PFSK-1 (cell line): Measurements from ENCODE around the gene RUNX2.

Experiments used
- FOXP2 ChIP-seq: optimal IDR thresholded peaks from 2 replicates; pipeline ENCODE3; 2011; ENCODE audit warnings: borderline replicate concordance, control low read depth, inconsistent platforms; ENCODE audit not compliant: insufficient read depth; ENCODE audit errors: extremely low read length, extremely low read depth
- POLR2AphosphoS5 ChIP-seq: IDR thresholded peaks from 2 replicates; pipeline ENCODE4 v1.6.1; 2012; ENCODE audit warnings: low read depth, mild to moderate bottlenecking, control low read depth, low read length, moderate library complexity
- SIN3A ChIP-seq: IDR thresholded peaks from 2 replicates; pipeline ENCODE4 v1.6.1; 2012; ENCODE audit warnings: mild to moderate bottlenecking, low read length, moderate library complexity, borderline replicate concordance; ENCODE audit not compliant: insufficient read depth
- TAF1 ChIP-seq: IDR thresholded peaks from 2 replicates; pipeline ENCODE4 v1.6.1; 2012; ENCODE audit warnings: low read length, control low read depth, borderline replicate concordance; ENCODE audit not compliant: insufficient read depth
- TF ChIP-seq, protein P1 (sequence below), 2 experiments: IDR thresholded peaks; 2 replicates each; pipeline versions ENCODE4 v1.6.1 to v1.8.0; 2011 to 2012; ENCODE audit warnings: low read depth in 2 of 2, low read length in 2 of 2, control low read depth in 1 of 2, inconsistent platforms in 1 of 2, mild to moderate bottlenecking in 1 of 2, moderate library complexity in 1 of 2; ENCODE audit not compliant: insufficient read depth in 1 of 2

RUNX2 gene

GRCh38 chr6:45707176-45707575 lies 379.0 kb downstream of the RUNX2 start:
- TF ChIP-seq SIN3A: no peak
- TF ChIP-seq, protein P1, sequence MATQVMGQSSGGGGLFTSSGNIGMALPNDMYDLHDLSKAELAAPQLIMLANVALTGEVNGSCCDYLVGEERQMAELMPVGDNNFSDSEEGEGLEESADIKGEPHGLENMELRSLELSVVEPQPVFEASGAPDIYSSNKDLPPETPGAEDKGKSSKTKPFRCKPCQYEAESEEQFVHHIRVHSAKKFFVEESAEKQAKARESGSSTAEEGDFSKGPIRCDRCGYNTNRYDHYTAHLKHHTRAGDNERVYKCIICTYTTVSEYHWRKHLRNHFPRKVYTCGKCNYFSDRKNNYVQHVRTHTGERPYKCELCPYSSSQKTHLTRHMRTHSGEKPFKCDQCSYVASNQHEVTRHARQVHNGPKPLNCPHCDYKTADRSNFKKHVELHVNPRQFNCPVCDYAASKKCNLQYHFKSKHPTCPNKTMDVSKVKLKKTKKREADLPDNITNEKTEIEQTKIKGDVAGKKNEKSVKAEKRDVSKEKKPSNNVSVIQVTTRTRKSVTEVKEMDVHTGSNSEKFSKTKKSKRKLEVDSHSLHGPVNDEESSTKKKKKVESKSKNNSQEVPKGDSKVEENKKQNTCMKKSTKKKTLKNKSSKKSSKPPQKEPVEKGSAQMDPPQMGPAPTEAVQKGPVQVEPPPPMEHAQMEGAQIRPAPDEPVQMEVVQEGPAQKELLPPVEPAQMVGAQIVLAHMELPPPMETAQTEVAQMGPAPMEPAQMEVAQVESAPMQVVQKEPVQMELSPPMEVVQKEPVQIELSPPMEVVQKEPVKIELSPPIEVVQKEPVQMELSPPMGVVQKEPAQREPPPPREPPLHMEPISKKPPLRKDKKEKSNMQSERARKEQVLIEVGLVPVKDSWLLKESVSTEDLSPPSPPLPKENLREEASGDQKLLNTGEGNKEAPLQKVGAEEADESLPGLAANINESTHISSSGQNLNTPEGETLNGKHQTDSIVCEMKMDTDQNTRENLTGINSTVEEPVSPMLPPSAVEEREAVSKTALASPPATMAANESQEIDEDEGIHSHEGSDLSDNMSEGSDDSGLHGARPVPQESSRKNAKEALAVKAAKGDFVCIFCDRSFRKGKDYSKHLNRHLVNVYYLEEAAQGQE (IDR thresholded peaks at IDR 0.05; ENCODE audit: insufficient read depth in 1 of 2, low read depth in 2 of 2, low read length in 2 of 2): no peak
- TF ChIP-seq FOXP2: no peak
- no peak for TF ChIP-seq TAF1
- TF ChIP-seq POLR2AphosphoS5: no peak

- TF ChIP-seq FOXP2 (no peak), POLR2AphosphoS5 (no peak), SIN3A (no peak), TAF1 (no peak)
- TF ChIP-seq, protein P1 (IDR thresholded peaks at IDR 0.05; ENCODE audit: insufficient read depth in 1 of 2, low read depth in 2 of 2, low read length in 2 of 2): no peak
Measured at GRCh38 chr6:45709781-45710220, 381.7 kb downstream of the RUNX2 start.

- TF ChIP-seq TAF1 (no peak), SIN3A (no peak), FOXP2 (no peak), POLR2AphosphoS5 (no peak)
- TF ChIP-seq, protein P1 (IDR thresholded peaks at IDR 0.05; ENCODE audit: insufficient read depth in 1 of 2, low read depth in 2 of 2, low read length in 2 of 2): no peak
Measured at GRCh38 chr6:45710304-45710821, 382.2 kb downstream of the RUNX2 start.

- TF ChIP-seq SIN3A: no peak
- TF ChIP-seq, protein P1 (IDR thresholded peaks at IDR 0.05; ENCODE audit: insufficient read depth in 1 of 2, low read depth in 2 of 2, low read length in 2 of 2): no peak
- no peak for TF ChIP-seq FOXP2
- no peak for TF ChIP-seq TAF1
Measured at GRCh38 chr6:45712076-45712475, 383.9 kb downstream of the RUNX2 start.

DNA sequence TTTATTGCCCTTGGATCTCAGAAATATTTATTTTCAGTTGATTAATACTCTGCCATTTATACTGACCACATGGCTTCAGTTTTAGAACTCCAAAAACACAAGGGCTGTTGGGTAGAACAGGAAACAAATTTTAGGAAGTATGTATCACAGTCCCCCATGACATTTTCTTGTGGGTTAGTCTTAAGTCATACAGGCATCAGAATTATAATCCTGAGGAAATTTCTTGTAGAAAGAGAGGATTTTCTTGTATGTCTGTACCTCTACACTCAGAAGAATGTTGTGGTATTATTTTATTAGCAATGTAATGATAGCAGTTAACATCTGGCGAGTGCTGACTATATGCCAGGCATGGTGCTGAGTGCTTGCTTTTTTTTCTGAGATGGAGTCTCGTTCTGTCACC lies 384.7 kb downstream of the RUNX2 start:
- TF ChIP-seq POLR2AphosphoS5: no peak
- TF ChIP-seq SIN3A: no peak
- TF ChIP-seq TAF1: no peak
- TF ChIP-seq FOXP2: no peak
- TF ChIP-seq, protein P1 (IDR thresholded peaks at IDR 0.05; ENCODE audit: insufficient read depth in 1 of 2, low read depth in 2 of 2, low read length in 2 of 2): no peak
